ENCODE data around the gene NANOS3. TPM values are rescaled to one million over a fixed set of nuclear protein-coding genes. Genes with fewer than 3 reads are reported as not detected.

The NANOS3 gene
- polyA plus RNA-seq, 1 experiment, result 0.20 TPM

- no peak for DNase-seq (ENCODE audit: low read depth)
Observed at GRCh38 chr19:13856497-13856896, 20.4 kb upstream of the NANOS3 start.

DNA sequence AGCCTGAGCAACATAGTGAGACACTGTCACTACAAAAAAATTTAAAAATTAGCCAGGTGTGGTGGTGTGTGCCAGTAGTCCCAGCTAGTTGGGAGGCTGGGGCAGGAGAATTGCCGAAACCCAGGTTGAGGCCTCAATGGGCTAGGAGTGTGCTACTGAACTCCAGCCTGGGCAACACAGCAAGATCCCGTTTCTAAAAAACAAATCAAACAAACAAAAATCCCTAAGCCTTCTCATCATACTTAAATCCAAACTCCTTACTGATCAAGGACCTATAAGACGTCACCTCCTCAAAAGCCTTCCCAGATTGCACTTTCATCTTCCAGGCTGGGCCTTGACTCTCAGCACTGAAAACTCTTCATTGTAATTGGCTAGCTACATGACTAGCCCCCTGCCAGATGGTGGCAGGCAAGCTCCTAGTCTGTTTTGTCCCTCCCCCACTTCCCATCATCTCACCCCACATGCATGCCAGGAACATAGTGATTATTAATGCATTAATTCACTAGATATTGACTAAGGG lies 17.5 kb upstream of the NANOS3 start:
- CTCF ChIA-PET, result interaction anchor here (0.6 to 2.0 kb wide), 6 partner anchors 10 to 75 kb away, joined by 3 to 8 read pairs (median 4); no protein-coding TSS in a partner anchor

More at GRCh38 chr19:13856497-13856896, 20.4 kb upstream of the NANOS3 start:
- ChIA-PET CTCF (interaction anchor here (1.2 to 1.6 kb wide), 4 partner anchors 21 to 72 kb away, joined by 3 to 4 read pairs (median 4); no protein-coding TSS in a partner anchor), POLR2A (no interaction called here)
- H3K4me3 ChIP-seq (ENCODE audit: low read depth, low read length), result no peak overlapping the region
- TF ChIP-seq, protein P1, sequence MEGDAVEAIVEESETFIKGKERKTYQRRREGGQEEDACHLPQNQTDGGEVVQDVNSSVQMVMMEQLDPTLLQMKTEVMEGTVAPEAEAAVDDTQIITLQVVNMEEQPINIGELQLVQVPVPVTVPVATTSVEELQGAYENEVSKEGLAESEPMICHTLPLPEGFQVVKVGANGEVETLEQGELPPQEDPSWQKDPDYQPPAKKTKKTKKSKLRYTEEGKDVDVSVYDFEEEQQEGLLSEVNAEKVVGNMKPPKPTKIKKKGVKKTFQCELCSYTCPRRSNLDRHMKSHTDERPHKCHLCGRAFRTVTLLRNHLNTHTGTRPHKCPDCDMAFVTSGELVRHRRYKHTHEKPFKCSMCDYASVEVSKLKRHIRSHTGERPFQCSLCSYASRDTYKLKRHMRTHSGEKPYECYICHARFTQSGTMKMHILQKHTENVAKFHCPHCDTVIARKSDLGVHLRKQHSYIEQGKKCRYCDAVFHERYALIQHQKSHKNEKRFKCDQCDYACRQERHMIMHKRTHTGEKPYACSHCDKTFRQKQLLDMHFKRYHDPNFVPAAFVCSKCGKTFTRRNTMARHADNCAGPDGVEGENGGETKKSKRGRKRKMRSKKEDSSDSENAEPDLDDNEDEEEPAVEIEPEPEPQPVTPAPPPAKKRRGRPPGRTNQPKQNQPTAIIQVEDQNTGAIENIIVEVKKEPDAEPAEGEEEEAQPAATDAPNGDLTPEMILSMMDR (IDR thresholded peaks at IDR 0.05; ENCODE audit: insufficient read depth, low read depth, low read length), result no peak
- no peaks in the 10 kb centered on the region for H3K27me3 ChIP-seq (ENCODE audit: control insufficient read depth, insufficient read depth, low read length)
- no peaks in the 10 kb centered on the region for H3K36me3 ChIP-seq (ENCODE audit: control insufficient read depth, insufficient read depth, low read length)

GRCh38 chr19:13860679-13861391 lies 16.1 kb upstream of the NANOS3 start:
- Histone ChIP-seq H3K27me3 (ENCODE audit: control insufficient read depth, insufficient read depth, low read length) (no peaks in the 10 kb centered on the region), H3K36me3 (ENCODE audit: control insufficient read depth, insufficient read depth, low read length) (no peaks in the 10 kb centered on the region), H3K4me3 (ENCODE audit: low read depth, low read length) (no peak overlapping the region)
- TF ChIP-seq, protein P1 (IDR thresholded peaks at IDR 0.05; ENCODE audit: insufficient read depth, low read depth, low read length), result no peak
- ChIA-PET CTCF (interaction anchor here (0.5 to 4.3 kb wide), 10 partner anchors 8 to 834 kb away, joined by 3 to 64 read pairs (median 6); no protein-coding TSS in a partner anchor), POLR2A (interaction anchor here (0.6 to 0.7 kb wide), 2 partner anchors 27 to 520 kb away, joined by 3 to 4 read pairs; no protein-coding TSS in a partner anchor)
- no peak for DNase-seq (ENCODE audit: low read depth)

More for the DNA sequence above, 17.5 kb upstream of the NANOS3 start:
- no peaks in the 10 kb centered on the region for H3K36me3 ChIP-seq (ENCODE audit: control insufficient read depth, insufficient read depth, low read length)
- DNase-seq (ENCODE audit: low read depth), result no peak
- H3K4me3 ChIP-seq (ENCODE audit: low read depth, low read length), result no peak overlapping the region
- TF ChIP-seq, protein P1 (IDR thresholded peaks at IDR 0.05; ENCODE audit: insufficient read depth, low read depth, low read length), result no peak
- POLR2A ChIA-PET, result no interaction called here
- no peaks in the 10 kb centered on the region for H3K27me3 ChIP-seq (ENCODE audit: control insufficient read depth, insufficient read depth, low read length)

GRCh38 chr19:13861392-13861713 lies 15.6 kb upstream of the NANOS3 start:
- ChIA-PET POLR2A (interaction anchor here (0.6 to 1.4 kb wide), 3 partner anchors 27 to 519 kb away, joined by 3 to 4 read pairs (median 3); no protein-coding TSS in a partner anchor), CTCF (interaction anchor here (0.5 to 4.3 kb wide), 11 partner anchors 9 to 833 kb away, joined by 3 to 64 read pairs (median 5); no protein-coding TSS in a partner anchor)
- TF ChIP-seq, protein P1 (IDR thresholded peaks at IDR 0.05; ENCODE audit: insufficient read depth, low read depth, low read length), result no peak
- Histone ChIP-seq H3K27me3 (ENCODE audit: control insufficient read depth, insufficient read depth, low read length) (no peaks in the 10 kb centered on the region), H3K36me3 (ENCODE audit: control insufficient read depth, insufficient read depth, low read length) (no peaks in the 10 kb centered on the region), H3K4me3 (ENCODE audit: low read depth, low read length) (peak overlapping the region; percentile 42)
- DNase-seq (ENCODE audit: low read depth), result no peak
